Suprapubic skin (tissue), 4 donors: ENCODE data around the gene DAGLA.

Experiments
- EP300 ChIP-seq: sonication (generic); formaldehyde crosslinking; IDR thresholded peaks from one replicate; pipeline ENCODE4 v1.6.1; 2017; ENCODE audit warnings: antibody characterized with exemption
- POLR2A ChIP-seq, 2 donors: fragments of 450-650 bp; IDR thresholded peaks; one replicate each; pipeline ENCODE4 v1.6.1; 2017; ENCODE audit warnings: antibody characterized with exemption in 2 of 2, mild to moderate bottlenecking in 2 of 2, moderate library complexity in 2 of 2
- POLR2AphosphoS5 ChIP-seq, 3 donors: sonication (generic); formaldehyde crosslinking; IDR thresholded peaks; one replicate each; pipeline ENCODE4 v1.6.1; 2017; ENCODE audit warnings: antibody characterized with exemption in 3 of 3

DNA sequence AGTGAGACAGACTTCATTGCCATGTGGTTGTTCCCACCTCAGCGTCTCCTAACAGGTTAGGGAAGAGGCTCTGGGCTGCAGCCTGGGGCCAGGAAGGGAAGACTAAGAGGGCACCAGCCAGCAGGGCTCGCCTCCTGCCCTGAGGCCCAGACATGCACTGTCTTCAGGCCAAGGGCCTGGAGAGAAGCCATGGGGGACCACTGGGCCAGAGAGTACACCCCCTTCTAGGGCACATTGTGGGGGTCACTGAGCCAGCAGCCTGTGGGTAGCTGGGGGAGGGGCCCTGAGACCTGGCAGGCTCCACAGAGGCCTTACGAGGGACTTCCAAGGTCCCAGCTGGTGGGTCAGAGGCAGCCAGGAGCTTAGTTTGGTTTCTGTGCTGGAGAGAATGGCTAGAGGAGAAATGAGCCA, 47.2 kb downstream of the DAGLA start:
- no peak for TF ChIP-seq EP300
- no peak for TF ChIP-seq POLR2A (IDR thresholded peaks at IDR 0.05)
- no peak for TF ChIP-seq POLR2AphosphoS5 (IDR thresholded peaks at IDR 0.05)
